Activated naive CD8-positive, alpha-beta T cell treated with anti-CD3 and anti-CD28 coated beads, Interleukin-2, amount 50 U/mL, for 24 hours (primary cell): Measurements from ENCODE around the gene SNRPD3.
"Not testable (repeated sequence)": the region's sequence is repeated elsewhere in the genome, so short reads cannot be mapped to it uniquely, and the experiment has no call there.

Experiments used
- ATAC-seq: fragments of 150-1000 bp; cut with Tn5 transposase; one replicate; pipeline ENCODE4 v1.10.0; 2021
- DNase-seq: peaks from one replicate; pipeline ENCODE4 v3.0.0; 2021
- H3K27ac Mint-ChIP-seq: one replicate; pipeline ENCODE4 v1.8.0; 2021; ENCODE audit warnings: mild to moderate bottlenecking, mixed read lengths
- H3K27me3 Mint-ChIP-seq: one replicate; pipeline ENCODE4 v1.8.0; 2021; ENCODE audit warnings: mixed read lengths
- H3K36me3 Mint-ChIP-seq: one replicate; pipeline ENCODE4 v1.8.0; 2021; ENCODE audit warnings: low read depth, mixed read lengths
- H3K4me1 Mint-ChIP-seq: one replicate; pipeline ENCODE4 v1.8.0; 2021; ENCODE audit warnings: mixed read lengths
- H3K4me3 Mint-ChIP-seq: one replicate; pipeline ENCODE4 v1.8.0; 2021; ENCODE audit warnings: mild to moderate bottlenecking, moderate library complexity, mixed read lengths
- H3K9me3 Mint-ChIP-seq: one replicate; pipeline ENCODE4 v1.8.0; 2021; ENCODE audit warnings: mixed read lengths

SNRPD3 gene

DNA sequence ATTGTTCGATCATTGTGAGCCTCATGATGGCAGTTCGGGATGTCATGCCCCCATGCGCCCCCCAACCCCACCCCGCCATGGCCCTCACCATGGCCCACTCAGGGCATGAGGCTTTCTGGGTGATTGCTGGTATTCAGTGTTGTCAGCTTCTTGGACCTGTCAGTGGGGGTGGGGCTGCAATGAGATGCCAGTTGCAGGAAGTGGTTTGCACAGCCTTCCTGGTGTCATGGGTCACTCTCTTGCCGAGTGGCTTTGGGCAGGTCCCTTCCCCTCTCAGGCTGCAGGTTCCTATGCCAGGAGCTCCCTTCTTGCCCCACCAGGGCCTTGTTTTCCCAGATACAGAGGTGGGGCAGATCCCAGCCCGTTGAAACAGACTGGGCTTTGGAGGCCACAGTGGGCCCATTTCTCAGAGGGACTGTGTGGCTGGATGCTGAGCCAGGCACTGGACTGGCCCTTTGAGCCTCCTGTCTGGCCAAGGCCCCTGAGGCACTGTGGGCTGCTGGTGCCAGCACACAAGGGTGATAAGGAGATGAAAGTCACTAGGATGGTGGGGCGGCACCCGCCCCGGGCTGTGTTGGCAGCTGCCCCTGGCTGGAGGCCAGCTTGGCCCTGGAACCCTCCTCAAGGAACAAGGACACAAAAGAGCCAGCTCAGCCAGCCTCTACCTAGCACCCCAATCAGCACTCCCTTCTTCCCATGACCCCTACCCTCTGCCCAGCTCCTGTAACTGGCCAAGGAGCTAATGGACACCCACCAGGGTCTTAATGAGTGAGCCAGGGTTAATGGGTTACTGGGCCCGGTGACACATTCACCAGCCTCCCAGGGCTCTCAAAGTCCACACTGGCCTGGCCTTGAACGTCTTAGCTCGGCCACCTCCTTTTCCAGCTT, 45.7 kb downstream of the SNRPD3 start:
- DNase-seq (no peak), ATAC-seq (no peak)
- Mint-ChIP-seq H3K27me3 (no peaks in the 10 kb centered on the region), H3K9me3 (no peaks in the 10 kb centered on the region), H3K4me3 (no peak overlapping the region), H3K4me1 (peaks cover 19% of the 10 kb centered on the region), H3K27ac (no peak overlapping the region), H3K36me3 (no peaks in the 10 kb centered on the region)

DNA sequence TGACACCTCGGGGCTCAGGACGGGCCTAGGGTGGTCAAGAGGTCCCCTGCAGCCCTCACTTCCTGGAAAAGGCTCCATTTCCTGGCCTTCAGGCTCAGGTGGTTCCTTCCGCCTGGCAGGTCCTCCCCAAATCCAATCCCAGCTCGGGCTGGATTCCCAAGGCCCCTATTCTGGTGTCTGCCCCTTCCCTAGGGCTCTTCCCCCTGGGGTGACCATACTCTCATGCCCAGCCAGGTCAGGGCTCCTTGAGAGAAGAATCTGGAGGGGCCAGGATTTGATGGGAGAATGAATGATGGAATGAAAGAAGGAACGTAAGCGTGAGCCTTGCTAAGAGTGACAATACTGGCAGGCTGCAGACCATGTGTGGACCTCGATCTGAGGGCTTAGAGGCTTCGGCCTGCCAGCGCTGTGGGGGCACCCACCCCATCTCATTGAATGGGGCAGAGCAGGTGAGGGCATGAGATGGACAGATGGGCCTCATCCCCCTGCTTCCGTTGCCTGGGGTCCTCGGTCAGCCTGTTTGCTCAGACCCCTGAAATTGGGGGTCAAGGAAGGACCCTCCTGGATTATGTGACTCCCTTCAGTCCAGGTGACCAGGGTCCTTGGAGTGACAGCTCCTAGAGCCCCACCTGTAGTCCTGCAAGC, 46.4 kb downstream of the SNRPD3 start:
- H3K4me1 Mint-ChIP-seq: peaks cover 20% of the 10 kb centered on the region
- H3K9me3 Mint-ChIP-seq, H3K36me3 Mint-ChIP-seq, DNase-seq, ATAC-seq, H3K4me3 Mint-ChIP-seq, H3K27me3 Mint-ChIP-seq, H3K27ac Mint-ChIP-seq: not testable (repeated sequence)

DNA sequence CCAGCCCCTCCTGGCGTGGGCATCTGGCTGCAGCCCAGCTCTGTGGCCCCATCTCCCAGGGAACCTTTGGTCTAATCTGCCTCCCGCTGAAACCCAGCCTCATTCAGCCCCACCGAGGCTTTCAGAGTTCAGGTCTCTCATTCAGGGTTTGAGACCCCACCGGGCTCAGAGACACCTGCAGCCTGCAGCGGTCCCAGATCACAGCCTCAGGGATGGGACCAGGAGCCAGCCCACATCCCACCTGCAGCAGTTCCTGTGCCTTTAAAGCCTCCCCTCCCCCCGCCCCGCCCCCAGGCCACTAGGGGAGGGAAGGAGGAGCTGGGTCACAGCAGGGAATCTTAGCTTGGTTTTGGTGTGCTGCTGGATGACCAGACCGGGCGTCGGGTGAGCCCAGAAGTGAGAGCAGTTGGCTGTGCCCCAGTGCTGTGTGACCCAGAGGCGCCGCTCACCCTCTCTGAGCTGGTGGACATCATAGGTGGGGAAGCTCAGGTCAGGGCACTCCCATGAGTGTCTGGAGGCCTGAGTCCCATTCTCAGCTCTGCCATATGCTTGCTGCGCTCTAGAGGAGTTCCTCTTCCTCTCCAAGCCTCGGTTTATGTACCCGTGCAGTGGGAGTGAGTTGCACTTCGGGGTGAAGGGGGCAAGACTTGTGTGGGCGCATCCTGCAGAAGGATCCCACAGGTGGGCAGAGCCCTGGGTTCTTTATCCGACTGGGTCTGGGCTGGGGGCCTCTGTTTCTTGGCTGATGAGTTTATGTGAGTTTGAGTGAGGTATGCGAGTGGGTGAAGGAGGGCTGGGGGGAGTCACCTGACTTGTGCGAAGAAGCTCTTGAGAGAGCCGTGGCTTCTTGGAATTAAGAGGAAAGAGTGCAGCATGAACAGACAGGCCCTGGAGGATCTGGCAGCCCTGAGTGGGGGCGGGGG, 47.3 kb downstream of the SNRPD3 start, which contains the start of gene GGT1:
TSS of gene GGT1 (plus strand) at position 347 of the 923 bp plus-strand sequence. CDS start 7,889 bp downstream, outside the sequence.
- H3K9me3 Mint-ChIP-seq, H3K27me3 Mint-ChIP-seq, H3K36me3 Mint-ChIP-seq, ATAC-seq, DNase-seq: not testable (repeated sequence)
- H3K4me1 Mint-ChIP-seq: peaks cover 27% of the 10 kb centered on the region
- peak within 1 kb of the TSS; percentile 64 for H3K4me3 Mint-ChIP-seq
- peak within 1 kb of the TSS; percentile 86 for H3K27ac Mint-ChIP-seq

DNA sequence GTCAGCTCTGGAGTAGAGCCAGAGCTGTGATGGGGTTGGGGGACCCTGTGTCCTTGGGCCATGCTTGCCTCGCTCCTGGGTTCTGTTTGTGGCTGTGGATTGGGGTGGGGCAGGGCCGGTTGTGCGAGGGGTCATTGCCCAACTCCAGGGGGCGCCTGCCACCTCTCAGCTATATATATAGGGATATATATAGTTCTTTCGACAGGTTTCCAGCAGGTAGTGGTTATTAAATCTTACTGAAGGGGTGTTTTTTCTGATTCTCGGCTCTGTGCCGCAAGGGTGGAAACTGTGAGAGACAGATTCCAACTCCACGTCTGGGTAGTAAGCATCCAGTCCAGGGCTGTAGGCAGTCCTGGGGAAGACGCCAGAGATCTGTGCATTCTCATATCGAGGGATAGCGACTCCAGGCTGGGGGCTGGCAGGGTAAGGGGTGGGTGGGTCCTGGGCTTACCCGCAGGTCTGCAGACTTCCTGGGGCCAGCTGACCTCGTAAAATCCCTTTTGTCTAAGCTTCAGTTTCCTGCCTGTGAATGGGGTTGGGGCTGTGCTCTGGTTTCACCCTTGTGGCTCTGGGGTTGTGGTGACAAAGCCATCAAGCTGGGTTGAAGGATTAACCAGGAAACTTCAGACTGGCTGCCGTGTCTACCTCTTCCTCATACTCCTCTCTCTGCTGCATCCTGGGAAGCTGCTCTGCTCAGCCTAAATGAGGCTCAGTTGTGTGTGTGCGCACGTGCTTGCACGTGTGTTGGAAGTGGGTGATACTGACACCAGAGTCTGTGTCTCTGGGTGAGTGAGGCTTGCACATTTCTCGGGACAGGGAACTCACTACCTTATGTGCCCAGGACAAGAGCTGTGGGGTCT, 48.2 kb downstream of the SNRPD3 start:
- DNase-seq: peak; percentile 48

DNA sequence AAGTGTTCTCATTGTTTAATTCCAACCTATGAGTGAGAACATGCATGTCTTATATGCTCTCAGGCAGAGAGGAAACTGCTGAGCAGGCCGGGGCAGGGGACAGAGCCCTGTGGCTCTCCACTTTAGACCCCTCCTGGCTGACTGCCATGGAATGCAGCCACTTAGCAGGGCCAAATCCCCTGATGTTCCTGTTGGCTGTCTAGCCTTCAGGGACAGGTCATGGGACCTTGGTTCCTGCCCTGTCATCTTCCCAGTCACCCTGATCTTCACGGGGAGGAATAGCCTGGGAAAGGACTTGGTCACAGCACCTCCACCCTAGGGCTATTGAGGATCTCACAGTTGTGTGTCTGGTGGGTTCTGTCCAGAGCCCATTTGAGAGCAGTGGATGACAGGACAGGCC, 50.5 kb downstream of the SNRPD3 start:
- H3K9me3 Mint-ChIP-seq, DNase-seq, H3K36me3 Mint-ChIP-seq, H3K4me3 Mint-ChIP-seq, H3K27ac Mint-ChIP-seq, H3K27me3 Mint-ChIP-seq, ATAC-seq: not testable (repeated sequence)
- H3K4me1 Mint-ChIP-seq: peaks cover 28% of the 10 kb centered on the region

More for the DNA sequence above, 48.2 kb downstream of the SNRPD3 start:
- Mint-ChIP-seq H3K4me1 (peaks cover 28% of the 10 kb centered on the region), H3K27ac (peak overlapping the region; percentile 86), H3K4me3 (peak overlapping the region; percentile 64)
- not testable (repeated sequence) for H3K36me3 Mint-ChIP-seq, H3K27me3 Mint-ChIP-seq, H3K9me3 Mint-ChIP-seq
- peak; percentile 44 for ATAC-seq

DNA sequence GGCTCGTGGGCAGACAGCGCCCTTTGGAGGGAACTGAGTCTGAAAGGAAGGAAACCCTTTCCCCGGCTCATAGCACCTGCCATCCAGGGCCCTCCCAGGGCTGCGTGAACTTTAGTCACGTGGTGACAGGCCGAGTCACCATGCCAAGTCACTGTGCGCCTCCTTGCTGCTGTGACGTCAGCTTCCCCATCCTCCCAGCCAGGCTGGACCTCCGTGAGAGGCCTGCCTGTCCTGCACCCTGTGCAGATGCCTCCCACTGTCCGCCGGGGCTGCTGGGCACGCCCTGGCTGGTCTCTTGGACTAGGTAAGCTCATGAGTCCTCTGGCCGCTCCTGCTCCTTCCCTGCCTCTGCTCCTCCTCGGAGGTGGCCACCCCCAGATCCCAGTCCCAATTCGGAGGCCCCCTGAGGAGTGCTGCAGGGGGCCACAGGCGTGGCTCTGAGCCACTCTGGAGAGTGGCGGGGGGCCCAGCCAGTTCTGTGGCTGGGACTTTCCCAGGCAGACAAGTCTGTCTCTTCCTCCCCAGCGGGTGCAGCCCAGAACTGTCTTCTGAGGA, 51.7 kb downstream of the SNRPD3 start:
- peak; percentile 82 for ATAC-seq
- H3K36me3 Mint-ChIP-seq, H3K9me3 Mint-ChIP-seq, H3K27me3 Mint-ChIP-seq: not testable (repeated sequence)
- peaks cover 26% of the 10 kb centered on the region for H3K4me1 Mint-ChIP-seq
- peak overlapping the region; percentile 88 for H3K4me3 Mint-ChIP-seq
- DNase-seq: peak; percentile 69
- peak overlapping the region; percentile 93 for H3K27ac Mint-ChIP-seq

DNA sequence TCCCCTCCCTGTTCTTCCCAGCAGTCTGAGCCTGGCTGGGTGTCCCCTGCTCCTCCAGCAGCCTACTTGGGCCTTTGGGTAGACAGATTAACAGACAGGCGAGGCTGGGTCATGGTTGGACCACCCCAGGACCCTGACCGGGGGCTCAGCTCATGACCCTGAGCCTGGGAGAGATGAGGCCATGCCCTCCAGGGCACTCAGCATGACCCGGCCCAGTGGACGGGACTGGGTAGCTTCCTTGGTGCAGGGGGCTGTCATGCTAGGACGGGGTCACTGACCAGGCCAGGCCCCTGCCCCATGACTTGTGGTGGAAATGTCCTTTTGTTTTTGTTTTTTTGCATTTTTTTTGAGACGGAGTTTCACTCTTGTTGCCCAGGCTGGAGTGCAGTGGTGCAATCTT, 52.5 kb downstream of the SNRPD3 start:
- not testable (repeated sequence) for H3K27ac Mint-ChIP-seq, ATAC-seq
- peak overlapping the region; percentile 88 for H3K4me3 Mint-ChIP-seq

DNA sequence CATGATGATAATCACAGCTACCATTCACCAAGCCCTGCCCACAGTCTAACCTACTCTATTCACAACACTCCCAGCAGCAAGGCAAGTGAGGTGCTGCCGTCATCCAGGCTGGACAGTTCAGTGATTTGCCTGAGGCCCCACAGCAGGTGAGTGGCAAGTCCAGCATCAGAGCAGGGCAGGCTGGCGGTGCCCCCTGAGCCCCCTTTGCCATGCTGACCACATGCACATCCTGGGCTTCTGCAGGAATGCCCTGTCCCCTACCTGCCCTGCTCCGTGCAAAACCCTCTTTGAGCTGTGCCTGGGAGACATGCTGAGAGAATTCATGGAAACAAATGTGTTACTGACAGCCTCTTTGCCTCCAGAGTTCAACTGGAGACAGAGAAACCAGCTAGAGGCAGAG, 54.1 kb downstream of the SNRPD3 start:
- H3K9me3 Mint-ChIP-seq, H3K36me3 Mint-ChIP-seq, H3K27me3 Mint-ChIP-seq, DNase-seq, H3K4me3 Mint-ChIP-seq, ATAC-seq, H3K27ac Mint-ChIP-seq: not testable (repeated sequence)
- peaks cover 12% of the 10 kb centered on the region for H3K4me1 Mint-ChIP-seq

More for the DNA sequence above, 52.5 kb downstream of the SNRPD3 start:
- not testable (repeated sequence) for DNase-seq, H3K9me3 Mint-ChIP-seq, H3K27me3 Mint-ChIP-seq, H3K36me3 Mint-ChIP-seq
- peaks cover 23% of the 10 kb centered on the region for H3K4me1 Mint-ChIP-seq

DNA sequence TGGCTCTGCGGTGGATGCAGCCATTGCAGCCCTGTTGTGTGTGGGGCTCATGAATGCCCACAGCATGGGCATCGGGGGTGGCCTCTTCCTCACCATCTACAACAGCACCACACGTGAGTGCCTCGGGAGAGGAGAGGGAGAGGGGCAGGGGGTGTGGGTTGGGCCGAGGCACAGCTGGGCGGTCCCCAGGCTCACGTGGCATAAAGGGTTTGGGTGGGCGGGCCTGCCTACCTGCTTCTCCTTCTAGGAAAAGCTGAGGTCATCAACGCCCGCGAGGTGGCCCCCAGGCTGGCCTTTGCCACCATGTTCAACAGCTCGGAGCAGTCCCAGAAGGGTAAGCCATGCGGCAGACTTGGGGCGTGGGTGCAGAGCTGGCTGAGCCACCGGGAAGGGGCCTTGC, 59.0 kb downstream of the SNRPD3 start:
- not testable (repeated sequence) for H3K4me1 Mint-ChIP-seq, H3K4me3 Mint-ChIP-seq, H3K27me3 Mint-ChIP-seq, H3K27ac Mint-ChIP-seq, H3K36me3 Mint-ChIP-seq, ATAC-seq, DNase-seq, H3K9me3 Mint-ChIP-seq

DNA sequence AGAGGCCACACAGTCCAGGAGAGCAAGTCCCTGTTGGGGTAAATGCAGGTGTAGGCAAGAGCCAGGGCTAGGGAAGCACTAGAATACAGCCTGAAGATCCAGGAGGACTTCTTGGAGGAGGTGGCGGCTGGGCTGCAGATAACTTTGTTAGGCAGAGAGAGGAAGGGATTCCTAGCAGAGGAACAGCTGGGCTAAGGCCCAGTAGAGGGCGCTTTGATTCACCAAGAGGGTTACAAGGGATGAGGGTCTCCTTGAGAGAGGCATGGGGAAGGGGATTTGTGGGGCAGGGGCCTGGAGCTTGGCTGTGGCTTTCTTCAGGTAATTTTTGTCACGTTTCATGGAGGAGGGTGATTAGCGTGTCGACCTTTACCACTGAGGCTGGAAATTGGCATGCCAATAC, 65.4 kb downstream of the SNRPD3 start:
- not testable (repeated sequence) for H3K9me3 Mint-ChIP-seq, ATAC-seq, H3K36me3 Mint-ChIP-seq, DNase-seq, H3K27me3 Mint-ChIP-seq, H3K27ac Mint-ChIP-seq, H3K4me1 Mint-ChIP-seq, H3K4me3 Mint-ChIP-seq

DNA sequence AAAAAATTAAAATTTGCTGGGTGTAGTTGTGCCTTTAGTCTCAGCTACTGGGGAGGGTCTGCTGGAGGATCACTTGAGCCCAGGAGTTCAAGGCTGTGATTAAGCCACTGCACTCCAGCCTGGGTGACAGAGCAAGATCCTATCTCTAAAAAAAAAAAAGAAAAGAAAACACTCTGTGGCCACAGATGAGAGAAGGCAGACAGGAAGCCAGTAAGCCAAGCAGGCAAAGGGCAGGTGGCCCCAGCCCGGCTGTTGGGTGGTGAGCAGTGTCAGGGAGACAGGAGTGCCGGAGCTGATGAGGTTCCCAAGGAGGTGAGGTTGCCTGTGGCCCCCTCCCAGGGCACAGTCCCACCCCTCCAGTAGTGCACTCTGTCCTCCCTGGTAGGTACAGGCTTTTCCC, 66.8 kb downstream of the SNRPD3 start:
- ATAC-seq, H3K4me1 Mint-ChIP-seq, H3K27ac Mint-ChIP-seq, DNase-seq, H3K9me3 Mint-ChIP-seq, H3K36me3 Mint-ChIP-seq, H3K27me3 Mint-ChIP-seq, H3K4me3 Mint-ChIP-seq: not testable (repeated sequence)
